ENCODE results near the gene NUAK2. TPM values are rescaled to one million over a fixed set of nuclear protein-coding genes. Genes with fewer than 3 reads are reported as not detected.

The NUAK2 gene
- total and polyA plus RNA-seq, 2 of the 8 experiments (the other 6 are each of a cell fraction or from before 2014, with no cell fraction given), result 9.4 to 12.9 TPM

GRCh38 chr1:205303247-205303888, 18.2 kb downstream of the NUAK2 start:
- H3K9me3 ChIP-seq (ENCODE audit: insufficient read depth in 2 of 2, low read depth in 1 of 2, low read length in 1 of 2), result no peaks in the 10 kb centered on the region
- H3K9ac ChIP-seq (replicated peaks in 1 of 4; ENCODE audit: extremely low read depth in 1 of 4, low read depth in 3 of 4, low read length in 3 of 4), result 0 out of 7 replicates have a peak overlapping the region, but pooled peaks of 1 of the 4 experiments have one; percentile 8
- DNase-seq (ENCODE audit: low read depth in 1 of 2, low spot score in 2 of 2), result no peak
- no peak overlapping the region for H3K4me2 ChIP-seq (ENCODE audit: insufficient read depth in 1 of 2, low read depth in 2 of 2, low read length in 2 of 2)
- H4K91ac ChIP-seq (replicated peaks; ENCODE audit: insufficient read length, low read length), result peak overlapping the region; percentile 93
- H2AK5ac ChIP-seq (ENCODE audit: low read depth, low read length), result peak overlapping the region; percentile 87
- peaks cover 33 to 65% (median 49%) of the 10 kb centered on the region in 4 experiments for H3K36me3 ChIP-seq (ENCODE audit: control insufficient read depth in 2 of 4, insufficient read depth in 4 of 4, low read length in 3 of 4)
- H2BK20ac ChIP-seq (ENCODE audit: low read length), result peak overlapping the region; percentile 98; the same call in 1 of the 2 replicates
- CTCF ChIA-PET (ENCODE audit: partially characterized antibody), result interaction anchor here (1.8 to 67.1 kb wide), 6 partner anchors 16 to 221 kb away, joined by 4 to 2424 read pairs (median 8); partner anchors contain the start of gene NUAK2
- H4K8ac ChIP-seq (ENCODE audit: extremely low read depth, insufficient read depth, low read length), result no peak overlapping the region
- no peak overlapping the region for H2BK120ac ChIP-seq (replicated peaks; ENCODE audit: low read depth, low read length)
- H3K18ac ChIP-seq (ENCODE audit: extremely low read depth, low read length), result peak overlapping the region; percentile 93
- no peak overlapping the region for H3K23ac ChIP-seq (ENCODE audit: insufficient read length)
- peak overlapping the region; percentile 98; the same call in 1 of the 2 replicates for H2BK15ac ChIP-seq (ENCODE audit: low read length)
- H3K4me1 ChIP-seq (replicated peaks in 1 of 4; ENCODE audit: control insufficient read depth in 3 of 4, insufficient read depth in 4 of 4, low read length in 3 of 4), result peaks cover 15 to 33% (median 28%) of the 10 kb centered on the region in 4 experiments
- 83% methylated on average over 18 of the region's 20 CpGs; no CpG with 5 or more reads in 1 of the 2 experiments for WGBS, 2 experiments (ENCODE audit: extremely low coverage in 1 of 2, insufficient coverage in 1 of 2, insufficient read length in 1 of 2, insufficient replicate concordance in 2 of 2, low coverage in 1 of 2, low lambda C conversion rate in 2 of 2, missing lambda C conversion rate in 1 of 2)
- peak overlapping the region; percentile 54 for H4K5ac ChIP-seq (ENCODE audit: insufficient read length, low read depth, low read length)
- peaks cover 2% of the 10 kb centered on the region for H3K23me2 ChIP-seq (ENCODE audit: low read depth, low read length)
- TF ChIP-seq JUND (IDR thresholded peaks at IDR 0.05; ENCODE audit: low read length), result no peak
- no peak for TF ChIP-seq BCL11A (IDR thresholded peaks at IDR 0.05; ENCODE audit: low read depth in 2 of 2, low read length in 2 of 2)
- TF ChIP-seq RAD21 (IDR thresholded peaks at IDR 0.05 in 1 of 2, conservative IDR thresholded peaks at IDR 0.05 in 1 of 2; ENCODE audit: low read depth in 2 of 2, low read length in 2 of 2), result peak in 1 of 2 experiments; percentile 28; a peak in 1 of 4 replicates
- no peak for TF ChIP-seq NRF1 (IDR thresholded peaks at IDR 0.05; ENCODE audit: low read depth, low read length)
- TF ChIP-seq SAP30 (IDR thresholded peaks at IDR 0.05; ENCODE audit: insufficient read depth, insufficient replicate concordance, low read length), result no peak
- no peak for TF ChIP-seq MAX (IDR thresholded peaks at IDR 0.05)
- 0 out of 2 replicates have a peak, but pooled peaks cover 1% of the 10 kb centered on the region for H3K79me1 ChIP-seq (ENCODE audit: low read depth, low read length)
- no peak overlapping the region for H3K4me3 ChIP-seq (ENCODE audit: extremely low read depth in 1 of 4, insufficient read depth in 2 of 4, low read depth in 3 of 4, low read length in 4 of 4)
- H3K79me2 ChIP-seq (ENCODE audit: control insufficient read depth in 1 of 2, insufficient read depth in 2 of 2, low read length in 2 of 2), result peaks cover 0 to 6% of the 10 kb centered on the region in 2 experiments; a peak in 1 of 4 replicates
- peak overlapping the region; percentile 84 for H2BK5ac ChIP-seq (ENCODE audit: low read depth, low read length)
- no peak overlapping the region for H2AFZ ChIP-seq (ENCODE audit: low read length)
- H3K14ac ChIP-seq (ENCODE audit: insufficient read length), result no peak overlapping the region
- H4K20me1 ChIP-seq (replicated peaks in 1 of 2; ENCODE audit: control insufficient read depth in 1 of 2, insufficient read depth in 2 of 2, low read length in 2 of 2), result no peaks in the 10 kb centered on the region
- FAIRE-seq, result no peak
- no peaks in the 10 kb centered on the region for H3K27me3 ChIP-seq (replicated peaks in 1 of 4; ENCODE audit: control insufficient read depth in 3 of 4, extremely low read depth in 1 of 4, insufficient read depth in 3 of 4, low read length in 3 of 4)
- H3K4ac ChIP-seq (replicated peaks; ENCODE audit: insufficient read length, low read depth, low read length), result peak overlapping the region; percentile 95
- peak overlapping the region; percentile 75 for H3K27ac ChIP-seq (ENCODE audit: low read depth, low read length)
- no peak overlapping the region for H3K56ac ChIP-seq (replicated peaks; ENCODE audit: insufficient read length, low read depth, low read length)
- peak overlapping the region; percentile 98 for H2BK12ac ChIP-seq (ENCODE audit: low read depth, low read length)
- POLR2A ChIA-PET (ENCODE audit: partially characterized antibody), result interaction anchor here (1.0 to 8.8 kb wide), 10 partner anchors 9 to 146 kb away, joined by 3 to 134 read pairs (median 8); partner anchors contain the start of gene NUAK2
